ENCODE data around the gene GNG12. TPM values are rescaled to one million over a fixed set of nuclear protein-coding genes. Genes with fewer than 3 reads are reported as not detected.

Gene GNG12
- total RNA-seq, 1 experiment from 2014 or later: 70.0 TPM

GRCh38 chr1:67821263-67821662, 12.0 kb downstream of the GNG12 start:
- ChIA-PET CTCF (interaction anchor here (0.6 kb wide), 1 partner anchor 29 kb away, joined by 3 read pairs; no protein-coding TSS in a partner anchor), POLR2A (interaction anchor here (0.5 kb wide), 1 partner anchor 9 kb away, joined by 4 read pairs; no protein-coding TSS in a partner anchor)
- intact Hi-C loops (cut with micrococcal nuclease; ENCODE audit: unreplicated experiment): loop anchor here (2.0 kb wide), 1 partner anchor 14 kb away; no protein-coding TSS in a partner anchor

GRCh38 chr1:67818725-67819301, 14.5 kb downstream of the GNG12 start:
- DNase-seq (ENCODE audit: low read depth, low spot score) (no peak), ATAC-seq (no peak)
- POLR2A ChIA-PET: interaction anchor here (0.6 kb wide), 1 partner anchor 676 kb away, joined by 3 read pairs; no protein-coding TSS in a partner anchor
- no peaks in the 10 kb centered on the region for H3K9me3 ChIP-seq (ENCODE audit: control insufficient read depth, insufficient read depth, low read depth, low read length)
- H3K4me1 ChIP-seq (ENCODE audit: control insufficient read depth, insufficient read depth, low read length): peaks cover 30% of the 10 kb centered on the region
- H3K4me3 ChIP-seq (ENCODE audit: low read depth in 2 of 2, low read length in 2 of 2): no peak overlapping the region
- CTCF ChIA-PET: no interaction called here
- no peak for TF ChIP-seq POLR2AphosphoS5 (IDR thresholded peaks at IDR 0.05; ENCODE audit: low read depth, low read length)
- no peak for TF ChIP-seq SIN3A (IDR thresholded peaks at IDR 0.05; ENCODE audit: borderline replicate concordance, insufficient read depth, low read depth, low read length)
- TF ChIP-seq CTCF (IDR thresholded peaks at IDR 0.05): no peak
- no peak for TF ChIP-seq TCF7L2 (IDR thresholded peaks at IDR 0.05; ENCODE audit: low read depth, low read length)
- TF ChIP-seq REST (IDR thresholded peaks at IDR 0.05; ENCODE audit: insufficient read depth in 1 of 2, low read depth in 2 of 2, low read length in 1 of 2): no peak
- in situ Hi-C loops (cut with HindIII; ENCODE audit: low pct_unique_long_range_greater_than_20kb, low sequenced_read_pairs) (no loop called here), intact Hi-C loops (cut with micrococcal nuclease; ENCODE audit: unreplicated experiment) (no loop called here)
- H3K36me3 ChIP-seq (ENCODE audit: control insufficient read depth, insufficient read depth, low read length): no peaks in the 10 kb centered on the region
- BruUV-seq (replicated peaks): no TSS peak
- H3K27ac ChIP-seq (ENCODE audit: low read length): no peak overlapping the region
- no peaks in the 10 kb centered on the region for H3K27me3 ChIP-seq (ENCODE audit: control insufficient read depth, insufficient read depth, low read length)

More at GRCh38 chr1:67821263-67821662, 12.0 kb downstream of the GNG12 start:
- H3K4me3 ChIP-seq (ENCODE audit: low read depth in 2 of 2, low read length in 2 of 2): no peak overlapping the region
- H3K9me3 ChIP-seq (ENCODE audit: control insufficient read depth, insufficient read depth, low read depth, low read length): no peaks in the 10 kb centered on the region
- ATAC-seq (no peak), DNase-seq (ENCODE audit: low read depth, low spot score) (no peak)
- H3K27ac ChIP-seq (ENCODE audit: low read length): no peak overlapping the region
- H3K36me3 ChIP-seq (ENCODE audit: control insufficient read depth, insufficient read depth, low read length): no peaks in the 10 kb centered on the region
- no TSS peak for BruUV-seq (replicated peaks)
- peaks cover 11% of the 10 kb centered on the region for H3K4me1 ChIP-seq (ENCODE audit: control insufficient read depth, insufficient read depth, low read length)
- H3K27me3 ChIP-seq (ENCODE audit: control insufficient read depth, insufficient read depth, low read length): no peaks in the 10 kb centered on the region
- in situ Hi-C loops (cut with HindIII; ENCODE audit: low pct_unique_long_range_greater_than_20kb, low sequenced_read_pairs): no loop called here
- TF ChIP-seq TCF7L2 (IDR thresholded peaks at IDR 0.05; ENCODE audit: low read depth, low read length) (no peak), CTCF (IDR thresholded peaks at IDR 0.05) (no peak), REST (IDR thresholded peaks at IDR 0.05; ENCODE audit: insufficient read depth in 1 of 2, low read depth in 2 of 2, low read length in 1 of 2) (no peak), POLR2AphosphoS5 (IDR thresholded peaks at IDR 0.05; ENCODE audit: low read depth, low read length) (no peak), SIN3A (IDR thresholded peaks at IDR 0.05; ENCODE audit: borderline replicate concordance, insufficient read depth, low read depth, low read length) (no peak)

Measured in Panc1 (cell line).